Adrenal gland (tissue), 5 donors: ENCODE data around the gene RAD51B.

Experiments
- POLR2A ChIP-seq, 2 donors: fragments of 450-650 bp; IDR thresholded peaks; one replicate each; pipeline ENCODE4 v1.6.1; 2017; ENCODE audit warnings: antibody characterized with exemption in 2 of 2, mild to moderate bottlenecking in 2 of 2, moderate library complexity in 1 of 2
- TF ChIP-seq, protein P1 (sequence below), 6 experiments: fragments of 450-650 bp in 4 of 6; fragments of 200-600 bp in 2 of 6; sonication (generic) in 1 of 6; IDR thresholded peaks; 1 replicate in 5 of 6; 2 replicates in 1 of 6; pipeline versions ENCODE4 v1.5.1 to v1.8.0; 2016 to 2021; ENCODE audit warnings: antibody characterized with exemption in 6 of 6, mild to moderate bottlenecking in 2 of 6, moderate library complexity in 1 of 6
- donor health status: DM: no; HTN: no; CAD: no.

DNA sequence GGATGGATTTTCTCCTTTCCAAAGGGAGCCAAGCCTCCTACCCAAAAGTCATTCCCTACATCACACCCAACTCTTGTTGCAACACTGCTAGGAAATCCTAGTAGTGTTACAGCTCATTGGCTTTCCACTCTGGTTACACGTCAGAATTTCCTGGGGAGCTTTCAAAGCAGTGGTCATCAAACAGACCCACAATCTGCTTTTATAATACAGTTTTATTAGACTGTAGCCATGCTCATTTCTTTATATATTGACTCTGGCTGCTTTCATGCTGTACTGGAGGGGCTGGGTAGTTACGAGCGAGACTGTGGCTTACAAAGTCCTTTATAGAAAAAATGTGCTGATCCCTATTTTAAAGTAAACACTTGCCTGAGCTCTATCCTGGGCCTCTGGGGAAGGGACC lies 37.5 kb upstream of the RAD51B start:
- TF ChIP-seq, protein P1, sequence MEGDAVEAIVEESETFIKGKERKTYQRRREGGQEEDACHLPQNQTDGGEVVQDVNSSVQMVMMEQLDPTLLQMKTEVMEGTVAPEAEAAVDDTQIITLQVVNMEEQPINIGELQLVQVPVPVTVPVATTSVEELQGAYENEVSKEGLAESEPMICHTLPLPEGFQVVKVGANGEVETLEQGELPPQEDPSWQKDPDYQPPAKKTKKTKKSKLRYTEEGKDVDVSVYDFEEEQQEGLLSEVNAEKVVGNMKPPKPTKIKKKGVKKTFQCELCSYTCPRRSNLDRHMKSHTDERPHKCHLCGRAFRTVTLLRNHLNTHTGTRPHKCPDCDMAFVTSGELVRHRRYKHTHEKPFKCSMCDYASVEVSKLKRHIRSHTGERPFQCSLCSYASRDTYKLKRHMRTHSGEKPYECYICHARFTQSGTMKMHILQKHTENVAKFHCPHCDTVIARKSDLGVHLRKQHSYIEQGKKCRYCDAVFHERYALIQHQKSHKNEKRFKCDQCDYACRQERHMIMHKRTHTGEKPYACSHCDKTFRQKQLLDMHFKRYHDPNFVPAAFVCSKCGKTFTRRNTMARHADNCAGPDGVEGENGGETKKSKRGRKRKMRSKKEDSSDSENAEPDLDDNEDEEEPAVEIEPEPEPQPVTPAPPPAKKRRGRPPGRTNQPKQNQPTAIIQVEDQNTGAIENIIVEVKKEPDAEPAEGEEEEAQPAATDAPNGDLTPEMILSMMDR (IDR thresholded peaks at IDR 0.05) = no peak
- no peak for TF ChIP-seq POLR2A (IDR thresholded peaks at IDR 0.05)
